VCaP (cell line): ENCODE data around the gene HEXB.

ENCODE experiments used
- H3K27ac ChIP-seq: fragments of 450-650 bp; 2 replicates; pipeline ENCODE4 v1.5.1; 2017
- CTCF ChIP-seq: fragments of 450-650 bp; conservative IDR thresholded peaks from 2 replicates; pipeline ENCODE4 v1.5.1; 2017; ENCODE audit warnings: mild to moderate bottlenecking, moderate library complexity

Gene HEXB

DNA sequence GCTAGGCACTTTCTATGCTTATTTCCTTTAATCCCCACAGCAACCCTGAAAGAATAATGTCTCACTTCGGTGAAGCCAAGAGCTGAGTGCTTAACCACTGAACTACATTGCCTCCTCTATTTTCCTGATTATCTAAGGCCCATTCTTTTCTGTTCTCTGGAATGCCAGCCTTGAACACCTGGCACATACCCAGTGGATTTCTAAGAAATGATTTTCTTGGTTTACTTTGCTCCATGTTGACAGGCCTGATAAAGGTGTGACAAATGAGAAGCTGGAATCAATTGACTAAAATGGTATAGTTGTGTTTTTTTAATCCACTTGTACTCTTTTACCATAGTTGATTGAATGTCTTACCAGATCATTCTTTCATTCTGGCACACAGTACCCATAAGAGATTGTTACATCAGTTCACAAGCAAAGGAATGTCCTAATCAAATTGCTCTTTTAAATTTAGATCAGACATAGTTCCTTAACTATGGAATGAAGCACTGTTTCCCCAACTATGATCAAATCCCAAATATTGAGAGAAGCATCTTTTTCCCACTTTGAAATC lies 35.5 kb upstream of the HEXB start:
- H3K27ac ChIP-seq: peak overlapping the region; percentile 69
- TF ChIP-seq CTCF: no peak

DNA sequence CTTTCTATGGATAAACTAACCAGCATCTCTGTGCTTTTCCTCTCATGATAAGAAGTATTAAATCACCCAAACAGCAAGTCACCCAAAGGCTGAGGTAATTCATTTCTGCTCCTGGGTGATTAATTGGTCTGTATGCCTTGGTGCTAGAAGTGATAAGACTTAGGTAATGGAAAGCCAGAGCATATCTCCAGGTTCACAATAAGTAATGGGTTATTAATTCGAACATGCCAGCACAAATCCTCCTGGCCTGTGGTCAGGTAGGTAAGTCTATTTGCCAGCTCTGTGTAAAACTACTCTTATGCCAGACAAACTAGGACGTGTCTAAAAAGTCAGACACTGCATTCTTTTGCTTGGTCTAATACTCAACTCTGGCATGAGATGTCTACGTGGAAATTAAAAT lies 33.3 kb upstream of the HEXB start:
- H3K27ac ChIP-seq: no peak overlapping the region
- no peak for TF ChIP-seq CTCF

GRCh38 chr5:74652576-74652975 lies 32.5 kb upstream of the HEXB start:
- no peak overlapping the region for H3K27ac ChIP-seq
- no peak for TF ChIP-seq CTCF

DNA sequence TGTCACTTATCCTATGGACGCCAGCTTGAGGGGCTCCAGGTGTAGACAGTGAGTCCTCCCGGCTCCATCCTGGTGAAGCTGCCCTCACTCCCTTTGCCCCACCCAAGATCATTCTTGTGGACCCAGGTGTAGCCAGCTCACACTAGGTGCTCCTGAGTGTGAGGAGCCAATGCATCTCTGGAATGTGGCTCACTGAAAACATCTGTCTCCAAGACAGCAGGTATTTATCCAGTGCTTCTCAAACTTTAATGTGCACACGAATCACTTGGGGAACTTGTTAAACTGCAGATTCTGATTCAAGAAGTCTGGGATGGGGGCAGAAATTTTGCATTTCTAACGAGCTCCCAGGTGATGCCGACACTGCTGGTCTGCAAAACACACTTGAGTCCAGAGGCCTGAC lies 31.0 kb upstream of the HEXB start:
- no peak for TF ChIP-seq CTCF
- no peak overlapping the region for H3K27ac ChIP-seq

DNA sequence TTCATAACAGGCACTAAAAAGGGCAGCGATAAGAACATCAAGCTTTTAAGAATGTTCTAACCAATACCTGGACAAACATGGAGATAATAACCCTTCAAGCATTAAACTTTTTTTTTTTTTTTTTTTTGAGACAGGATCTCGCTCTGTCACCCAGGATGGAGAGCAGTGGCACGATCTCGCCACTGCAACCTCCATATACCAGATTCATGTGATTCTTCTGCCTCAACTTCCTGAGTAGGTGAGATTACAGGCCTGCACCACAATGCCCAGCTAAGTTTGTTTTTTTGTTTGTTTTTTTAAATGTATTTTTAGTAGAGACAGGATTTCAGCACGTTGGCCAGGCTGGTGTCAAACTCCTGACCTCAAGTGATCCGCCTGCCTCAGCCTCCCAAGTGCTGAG lies 29.8 kb upstream of the HEXB start:
- TF ChIP-seq CTCF: no peak
- H3K27ac ChIP-seq: no peak overlapping the region

DNA sequence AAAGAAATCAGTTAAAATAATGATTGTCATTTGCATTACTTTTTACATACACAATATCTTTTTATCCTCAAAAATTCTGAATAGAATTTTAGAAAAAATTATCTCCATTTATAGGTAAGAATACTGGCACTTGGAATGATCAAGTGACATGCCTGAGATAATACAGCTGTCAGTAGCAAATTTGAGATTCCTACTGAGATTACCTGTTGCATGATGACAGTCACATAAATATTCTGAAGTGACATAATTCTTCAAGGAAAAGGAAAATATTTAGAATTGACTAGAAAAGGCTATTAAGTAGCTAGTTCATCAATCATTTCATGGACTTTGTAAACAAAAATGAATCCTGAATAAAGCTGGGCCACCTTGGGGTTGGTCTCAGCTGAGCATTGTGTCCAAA lies 29.3 kb upstream of the HEXB start:
- no peak overlapping the region for H3K27ac ChIP-seq
- TF ChIP-seq CTCF: no peak

DNA sequence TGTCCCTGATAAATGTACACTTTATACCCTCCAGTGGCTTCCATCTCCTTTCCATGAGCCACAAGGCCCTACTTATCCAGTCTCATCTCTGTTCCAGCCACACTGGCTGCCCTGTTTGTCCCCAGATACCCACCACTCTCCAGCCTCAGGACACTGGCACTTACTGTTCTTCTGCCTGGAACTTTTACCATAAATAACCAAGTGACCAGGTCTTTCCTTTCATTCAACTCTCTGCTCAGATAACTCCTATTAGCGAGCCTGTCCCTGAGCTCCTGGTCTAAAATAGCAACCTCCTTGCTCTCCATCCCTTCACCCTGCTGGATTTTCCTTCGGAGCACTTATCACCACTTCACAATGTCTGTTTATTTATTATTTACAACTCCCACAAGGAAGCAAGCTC lies 27.9 kb upstream of the HEXB start:
- no peak overlapping the region for H3K27ac ChIP-seq
- no peak for TF ChIP-seq CTCF
